DMS79 treated with DMSO at 0.1 percent for 48 hours (cell line): Measurements from ENCODE around the gene TMEM254.
"Not testable (repeated sequence)": the region's sequence is repeated elsewhere in the genome, so short reads cannot be mapped to it uniquely, and the experiment has no call there.

Experiments
- DNase-seq: peaks from one replicate; lab custom pipeline; 2025; lab: John Stamatoyannopoulos, UW

The TMEM254 gene

GRCh38 chr10:80133687-80134086 is 55.2 kb downstream of the TMEM254 start:
- DNase-seq, result not testable (repeated sequence)

DNA sequence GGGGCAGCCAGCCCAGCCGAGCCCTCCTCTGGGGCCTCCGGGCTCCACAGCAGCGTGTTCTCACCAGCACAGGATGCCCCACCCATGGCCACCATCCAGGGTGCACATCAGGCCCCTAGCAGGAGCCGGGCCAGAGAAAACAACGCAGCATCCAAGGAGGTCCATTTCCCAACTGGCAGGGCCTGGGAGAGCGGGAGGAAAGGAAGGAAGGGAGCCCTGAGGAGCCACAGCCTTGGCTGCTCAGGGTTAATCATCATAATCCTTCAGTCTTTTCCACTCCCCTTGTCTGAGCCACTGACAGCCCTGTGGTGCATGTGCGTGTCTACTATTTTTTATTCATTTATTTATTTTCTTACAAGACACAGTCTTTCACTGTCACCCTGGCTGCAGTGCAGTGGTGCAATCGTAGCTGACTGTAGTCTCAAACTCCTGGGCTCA is 57.7 kb downstream of the TMEM254 start:
- no peak for DNase-seq

DNA sequence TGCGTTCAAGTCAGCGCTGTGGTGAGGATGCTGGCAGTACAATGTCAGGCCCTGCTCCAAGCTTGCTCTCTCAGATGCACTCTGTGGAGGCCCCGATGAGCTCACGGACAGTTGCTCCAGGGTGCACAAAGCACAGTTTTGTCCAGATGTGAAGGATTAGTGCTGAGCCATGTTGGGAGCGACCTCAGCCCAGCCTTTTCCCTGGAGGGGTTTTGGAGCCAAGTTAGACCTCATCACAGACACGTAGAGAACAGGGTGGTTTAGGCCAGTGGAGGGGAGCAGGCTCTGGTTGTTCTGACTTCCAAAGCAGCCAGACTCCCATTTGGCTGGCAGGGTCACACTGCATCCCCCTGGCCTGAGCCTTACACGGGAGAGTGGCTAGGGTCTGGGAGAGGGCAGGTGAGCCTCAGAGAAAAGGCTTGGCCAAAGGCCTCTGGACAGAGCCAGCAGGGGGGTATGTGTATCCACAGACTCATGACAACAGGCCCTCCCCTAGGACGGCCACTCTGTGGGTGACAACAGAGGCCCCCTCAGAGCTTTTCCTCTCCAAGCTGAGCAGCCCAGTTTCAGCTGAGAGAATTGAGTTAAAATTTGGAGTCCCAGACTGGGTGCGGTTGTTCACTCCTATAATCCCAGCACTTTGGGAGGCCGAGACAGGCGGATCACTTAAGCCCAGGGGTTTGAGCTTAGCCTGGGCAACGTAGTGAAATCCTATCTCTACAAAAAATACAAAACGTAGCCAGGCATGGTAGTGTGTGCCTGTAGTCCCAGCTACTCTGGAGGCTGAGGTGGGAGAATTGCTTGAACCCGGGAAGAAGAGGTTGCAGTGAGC is 58.8 kb downstream of the TMEM254 start:
- no peak for DNase-seq

GRCh38 chr10:80137920-80138319 is 59.5 kb downstream of the TMEM254 start:
- DNase-seq, result peak; percentile 6

GRCh38 chr10:80139265-80139664 is 60.8 kb downstream of the TMEM254 start:
- no peak for DNase-seq

DNA sequence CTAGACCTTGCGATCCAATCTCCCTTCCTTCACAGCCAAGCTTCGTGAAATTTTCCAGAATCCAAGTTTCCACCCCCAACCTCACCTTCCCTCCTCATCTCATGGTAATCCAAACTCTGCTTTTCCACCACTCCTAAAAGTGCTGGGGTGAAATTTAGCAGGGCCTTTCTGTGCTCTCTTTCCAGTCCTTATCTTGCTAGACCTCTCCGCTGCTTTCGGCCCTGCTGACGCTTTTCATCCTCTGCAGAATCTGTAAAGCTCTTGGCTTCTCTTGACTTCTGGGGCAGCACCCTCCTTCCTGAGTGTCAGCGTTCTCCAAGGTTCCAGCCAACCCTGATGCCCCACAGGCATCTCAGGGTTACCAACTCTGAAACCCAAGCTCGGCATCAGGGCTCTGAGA is 61.8 kb downstream of the TMEM254 start:
- DNase-seq, result no peak

- DNase-seq, result no peak
Observed at GRCh38 chr10:80141696-80142460, 63.4 kb downstream of the TMEM254 start.
